Ascending aorta (tissue), 2 donors: ENCODE measurements around the gene CNDP2. TPM values are rescaled to one million over a fixed set of nuclear protein-coding genes. Genes with fewer than 3 reads are reported as not detected.

Experiments
- DNase-seq, 2 donors: peaks; one replicate each; pipeline ENCODE4 v3.0.0-alpha.2; 2019; ENCODE audit warnings: low spot score in 2 of 2
- H3K27ac ChIP-seq, 2 donors: fragments of 200-600 bp; sonication (generic); one replicate each; pipeline ENCODE4 v1.5.1; 2016 to 2017; ENCODE audit warnings: mild to moderate bottlenecking in 1 of 2
- H3K27me3 ChIP-seq: fragments of 200-600 bp; sonication (generic); one replicate; pipeline ENCODE4 v1.5.1; 2017
- H3K36me3 ChIP-seq, 2 donors: fragments of 200-600 bp; sonication (generic); one replicate each; pipeline ENCODE4 v1.5.1; 2016
- H3K4me1 ChIP-seq, 2 donors: fragments of 200-600 bp; sonication (generic); one replicate each; pipeline ENCODE4 v1.5.1; 2016 to 2017; ENCODE audit warnings: mild to moderate bottlenecking in 1 of 2
- H3K4me3 ChIP-seq, 2 donors: fragments of 200-600 bp; sonication (generic); one replicate each; pipeline ENCODE4 v1.5.1; 2016 to 2017; ENCODE audit warnings: mild to moderate bottlenecking in 1 of 2
- H3K9me3 ChIP-seq, 2 donors: fragments of 200-600 bp; sonication (generic); one replicate each; pipeline ENCODE4 v1.5.1; 2016
- CTCF ChIP-seq, 3 experiments: fragments of 200-600 bp in 2 of 3; fragments of 450-650 bp in 1 of 3; sonication (generic) in 2 of 3; IDR thresholded peaks; one replicate each; pipeline ENCODE4 v1.5.1; 2016 to 2019; ENCODE audit warnings: antibody characterized with exemption in 3 of 3, mild to moderate bottlenecking in 1 of 3, moderate library complexity in 1 of 3
- intact Hi-C: fragments of 100-400 bp; cut with DNase I; formaldehyde crosslinking; loops from one replicate; pipeline ENCODE4 v1.15.1; 2023
- total RNA-seq: library from RNA; depleted of rRNA; stranded (reverse); fragments of >200 nt; gene quantifications from one replicate; pipeline ENCODE4 v1.1.0, GENCODE V29; 2016

CNDP2 gene
- total RNA-seq, 1 donor from 2014 or later, result 33.5 TPM

- H3K9me3 ChIP-seq, result no peaks in the 10 kb centered on the region
- intact Hi-C loops, result no loop called here
- no peak for TF ChIP-seq CTCF (IDR thresholded peaks at IDR 0.05)
Observed at GRCh38 chr18:74569401-74569800, 73.2 kb downstream of the CNDP2 start.

GRCh38 chr18:74570266-74570665, 74.1 kb downstream of the CNDP2 start:
- TF ChIP-seq CTCF (IDR thresholded peaks at IDR 0.05), result no peak
- Histone ChIP-seq H3K9me3 (no peaks in the 10 kb centered on the region), H3K27ac (no peak overlapping the region), H3K36me3 (no peaks in the 10 kb centered on the region), H3K27me3 (no peaks in the 10 kb centered on the region), H3K4me3 (no peak overlapping the region), H3K4me1 (no peaks in the 10 kb centered on the region)
- intact Hi-C loops, result no loop called here
- DNase-seq, result no peak

More at GRCh38 chr18:74569401-74569800, 73.2 kb downstream of the CNDP2 start:
- Histone ChIP-seq H3K4me1 (no peaks in the 10 kb centered on the region), H3K27ac (no peak overlapping the region), H3K36me3 (no peaks in the 10 kb centered on the region), H3K4me3 (no peak overlapping the region), H3K27me3 (no peaks in the 10 kb centered on the region)
- no peak for DNase-seq

- intact Hi-C loops, result no loop called here
- H3K4me3 ChIP-seq, result no peak overlapping the region
- no peaks in the 10 kb centered on the region for H3K9me3 ChIP-seq
- DNase-seq, result no peak
- H3K4me1 ChIP-seq, result no peaks in the 10 kb centered on the region
- H3K27me3 ChIP-seq, result no peaks in the 10 kb centered on the region
- H3K27ac ChIP-seq, result no peak overlapping the region
- no peak for TF ChIP-seq CTCF (IDR thresholded peaks at IDR 0.05)
- no peaks in the 10 kb centered on the region for H3K36me3 ChIP-seq
Observed at GRCh38 chr18:74571895-74572680, 75.9 kb downstream of the CNDP2 start.

- no peak overlapping the region for H3K27ac ChIP-seq
- no peaks in the 10 kb centered on the region for H3K36me3 ChIP-seq
- H3K9me3 ChIP-seq, result no peaks in the 10 kb centered on the region
- DNase-seq, result no peak
- intact Hi-C loops, result no loop called here
- H3K27me3 ChIP-seq, result no peaks in the 10 kb centered on the region
- no peak for TF ChIP-seq CTCF (IDR thresholded peaks at IDR 0.05)
- no peak overlapping the region for H3K4me3 ChIP-seq
- no peaks in the 10 kb centered on the region for H3K4me1 ChIP-seq
Observed at GRCh38 chr18:74573053-74573452, 76.9 kb downstream of the CNDP2 start.

Other genes starting within 250 kb of the CNDP2 start
- gene CYB5A, start 204.4 kb upstream of the CNDP2 start, total RNA-seq, result 58.1 TPM
- gene C18orf63, start 180.5 kb upstream of the CNDP2 start, total RNA-seq, result not detected
- gene DIPK1C, start 39.1 kb upstream of the CNDP2 start, total RNA-seq, result not detected
- not detected for gene CNDP1, start 38.1 kb downstream of the CNDP2 start, total RNA-seq
- 8.7 TPM for gene ZNF407, start 101.5 kb downstream of the CNDP2 start, total RNA-seq